SK-N-MC (cell line): ENCODE measurements around the gene SEL1L3.

Source experiments
- EZH2 ChIP-seq: fragments of 200-600 bp; sonication (generic); IDR thresholded peaks from one replicate; pipeline ENCODE4 v1.6.1; 2017; ENCODE audit warnings: antibody characterized with exemption
- POLR2AphosphoS5 ChIP-seq: IDR thresholded peaks from 2 replicates; pipeline ENCODE4 v1.6.1; 2012; ENCODE audit warnings: mild to moderate bottlenecking, low read depth, low read length, borderline replicate concordance

DNA sequence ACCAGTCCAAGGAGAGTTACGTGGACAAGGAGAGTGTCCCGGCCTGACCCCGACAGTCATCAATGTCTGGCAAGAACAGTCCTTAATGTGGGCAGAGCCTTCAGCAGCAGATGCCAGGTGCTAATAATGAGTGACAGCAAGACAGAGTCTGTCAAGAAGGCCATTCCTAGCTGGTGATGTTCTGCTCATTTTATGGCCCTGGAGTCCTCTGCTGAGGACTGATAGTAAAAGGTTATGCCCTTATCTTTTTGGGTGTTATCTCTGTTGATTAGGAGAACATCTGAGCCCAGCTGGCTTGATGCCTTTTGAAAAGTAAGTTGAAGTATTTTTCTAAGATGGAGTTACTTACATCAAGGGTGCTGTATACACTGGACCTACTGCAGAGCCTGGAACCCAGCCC is 139.8 kb downstream of the SEL1L3 start:
- TF ChIP-seq POLR2AphosphoS5, result no peak
- TF ChIP-seq EZH2, result no peak
